HS-5 (cell line): ENCODE measurements around the gene GORASP1.

Source experiments
- DNase-seq: peaks from one replicate; pipeline ENCODE4 v3.0.0-alpha.2; 2012; ENCODE audit warnings: low read depth

The GORASP1 gene

DNA sequence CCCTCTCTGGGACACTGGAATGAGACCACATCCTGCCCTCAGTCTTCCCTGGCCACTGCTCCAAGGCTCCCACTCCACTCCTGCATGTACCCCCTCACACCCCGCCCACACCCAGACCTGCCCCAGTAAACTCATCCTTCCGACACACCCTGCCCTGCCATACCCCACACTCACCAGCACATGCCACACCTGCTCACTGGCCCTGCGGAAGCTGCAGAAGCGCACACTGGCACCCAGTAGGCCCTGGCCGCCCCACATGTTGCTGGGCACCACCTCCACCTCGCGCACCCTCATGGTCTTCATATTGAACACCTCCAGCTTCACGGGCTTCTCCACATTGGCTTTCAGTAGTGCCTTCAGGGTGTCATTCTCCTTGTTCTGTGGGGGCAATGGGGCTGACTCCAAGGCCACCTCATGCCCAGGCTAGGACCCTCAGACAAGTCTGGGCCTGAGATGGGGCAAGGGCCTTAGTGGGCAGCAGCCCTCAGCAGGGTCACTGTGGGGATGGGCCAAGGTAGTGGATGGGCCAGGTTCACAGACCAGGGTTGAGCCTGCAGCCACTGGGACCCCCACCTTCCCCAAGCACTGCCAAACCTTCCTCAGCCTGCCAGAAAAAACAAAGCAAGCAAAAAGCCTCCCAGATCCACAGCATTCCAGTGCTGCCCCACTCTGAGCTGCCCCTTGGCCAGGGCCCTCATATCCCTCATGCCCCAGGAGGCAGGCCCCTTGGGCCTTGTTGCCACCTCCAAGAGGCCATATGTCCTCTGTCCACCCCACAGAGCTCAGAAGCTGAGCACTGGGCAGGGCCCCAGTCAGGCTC is 4.7 kb downstream of the GORASP1 start:
- no peak for DNase-seq

GRCh38 chr3:39101022-39101689 is 6.3 kb downstream of the GORASP1 start:
- no peak for DNase-seq

DNA sequence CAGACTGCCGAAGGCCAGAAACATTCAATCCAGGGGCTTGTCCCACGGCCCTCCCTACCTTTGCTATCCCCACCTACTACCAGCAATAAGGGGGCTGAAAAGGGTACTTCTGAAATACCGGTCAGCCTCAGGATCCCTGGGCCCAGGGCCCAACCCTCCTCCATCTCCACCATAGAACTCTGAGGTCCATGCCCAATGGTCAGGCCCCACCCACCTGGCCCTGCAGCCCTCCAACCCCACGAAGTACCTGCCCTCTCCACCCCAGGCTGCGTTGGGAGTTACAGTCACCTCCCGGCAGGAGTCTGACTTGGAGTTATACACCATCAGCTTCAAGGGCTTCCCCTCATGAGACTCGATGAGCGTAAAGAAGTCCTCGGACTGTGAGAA is 6.9 kb downstream of the GORASP1 start:
- DNase-seq: no peak

- no peak for DNase-seq
Measured at GRCh38 chr3:39099738-39100499, 7.5 kb downstream of the GORASP1 start.

DNA sequence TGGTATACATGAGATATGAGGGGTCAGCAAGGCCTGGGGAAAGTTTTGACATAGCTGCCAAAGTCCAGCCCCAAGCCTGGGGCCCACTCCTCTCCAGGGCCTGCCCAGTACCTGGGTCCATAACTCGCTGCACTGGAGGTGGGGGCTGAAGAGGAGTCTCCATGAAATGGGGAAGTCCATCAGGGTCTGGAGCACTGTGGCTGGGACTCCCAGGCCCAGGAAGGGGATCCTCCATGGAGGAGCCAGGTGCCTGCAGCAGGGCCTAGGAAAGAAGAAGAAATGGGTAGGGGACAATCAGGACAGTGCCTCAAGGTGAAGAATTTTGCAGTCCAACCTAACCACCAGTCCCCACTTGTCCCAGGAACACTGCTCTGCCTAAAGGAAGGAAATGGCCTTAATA is 8.2 kb downstream of the GORASP1 start:
- no peak for DNase-seq

DNA sequence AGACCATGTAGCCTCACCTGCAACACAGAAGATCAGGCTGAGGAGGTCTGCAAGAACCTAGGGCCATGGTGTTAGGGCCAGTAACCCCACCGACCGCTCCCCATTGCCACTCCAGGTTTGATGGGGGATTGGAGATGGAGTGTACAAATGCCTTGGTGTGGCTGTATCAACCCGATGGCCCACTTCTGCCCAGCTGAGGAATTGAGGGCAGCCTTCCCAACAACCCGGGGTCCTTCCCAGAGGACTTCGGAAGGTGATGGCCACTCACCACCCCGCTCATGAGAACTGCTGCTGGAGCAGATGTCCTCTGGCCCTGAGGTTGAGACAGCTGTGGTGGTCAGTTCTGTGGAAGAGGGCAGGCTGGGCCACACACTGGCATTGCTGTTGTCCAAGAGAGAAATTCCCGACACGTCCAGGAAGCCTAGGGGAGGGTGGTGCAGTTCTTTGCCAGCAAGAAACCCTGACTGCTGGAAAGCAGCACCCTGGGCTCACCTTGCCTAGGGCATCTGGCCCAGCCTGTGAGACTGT is 8.9 kb downstream of the GORASP1 start:
- no peak for DNase-seq

DNA sequence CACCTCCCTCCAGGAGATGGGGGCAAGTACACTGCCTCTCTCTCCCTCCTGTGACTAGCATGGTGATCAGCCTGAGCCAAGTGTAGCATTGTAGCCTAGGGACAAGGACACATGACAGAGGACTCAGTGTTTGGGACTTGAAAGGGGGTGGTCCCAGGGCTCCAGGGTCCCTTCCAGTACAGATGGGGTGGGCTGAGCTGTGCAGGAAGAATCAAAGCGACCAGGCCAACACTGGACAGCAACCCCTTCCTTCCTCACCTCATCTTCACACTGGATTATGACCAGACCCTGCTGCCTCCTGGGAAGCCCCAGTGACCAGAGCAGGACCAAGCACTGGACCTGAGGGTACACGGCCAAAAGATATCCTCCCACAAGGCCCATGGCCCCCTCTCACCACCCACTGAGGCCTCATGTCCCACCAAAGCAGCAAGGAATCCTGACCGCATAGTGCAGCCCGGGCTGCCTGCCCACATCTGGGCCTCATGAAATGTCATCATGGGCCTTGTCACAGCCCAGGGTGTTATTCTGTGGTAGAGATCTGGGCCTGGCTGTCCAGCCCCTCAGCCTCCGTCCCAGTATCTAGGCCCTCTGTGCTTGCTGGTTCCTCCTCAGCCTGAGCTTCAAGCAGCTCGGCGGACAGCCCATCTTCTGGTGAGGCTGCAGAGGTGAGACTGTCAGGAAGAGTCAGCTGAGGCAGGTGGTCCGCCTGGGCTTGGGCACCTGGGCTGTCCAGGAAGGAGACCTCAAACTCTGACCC is 9.5 kb downstream of the GORASP1 start:
- no peak for DNase-seq

- DNase-seq: no peak
Measured at GRCh38 chr3:39096775-39097174, 10.7 kb downstream of the GORASP1 start.

- DNase-seq: no peak
Measured at GRCh38 chr3:39095778-39096177, 11.6 kb downstream of the GORASP1 start.

DNA sequence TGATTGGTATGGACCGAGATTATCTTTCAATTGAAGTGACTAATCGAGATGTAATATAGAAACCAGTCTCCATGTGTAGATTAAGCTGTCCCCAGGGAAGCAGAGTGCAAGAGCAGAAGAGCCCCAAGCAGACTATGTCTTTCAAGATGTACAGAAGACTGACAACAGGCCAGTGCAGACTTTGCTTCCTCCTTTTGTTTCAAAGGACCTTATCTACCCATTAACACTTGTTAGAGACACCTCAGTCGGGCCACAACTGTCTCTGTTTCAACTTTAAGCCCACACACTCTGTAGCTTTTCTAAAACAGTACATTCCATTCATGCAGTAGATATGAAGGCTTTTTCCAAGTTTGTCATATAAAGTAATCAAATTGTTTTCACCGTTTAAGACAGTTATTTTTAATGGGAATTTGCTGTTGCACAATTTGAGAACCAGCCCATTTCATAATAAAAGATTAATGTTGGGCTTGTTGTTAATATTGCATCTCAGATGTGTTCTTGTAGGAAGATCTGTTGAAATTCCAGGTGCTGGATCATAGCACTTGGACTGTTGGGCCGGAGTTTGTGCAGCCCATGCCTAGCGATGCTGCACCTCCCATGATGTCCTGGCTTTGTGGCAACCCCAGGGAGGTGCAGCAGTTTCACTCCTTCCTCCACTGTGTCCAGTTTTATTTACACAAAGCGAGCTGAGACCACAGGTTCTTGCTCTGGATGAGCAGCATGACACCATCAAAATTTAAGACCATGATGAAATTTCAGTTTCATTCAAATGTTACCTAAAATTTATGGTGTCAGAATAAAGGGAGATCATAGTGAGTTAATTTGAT is 12.4 kb downstream of the GORASP1 start:
- no peak for DNase-seq

DNA sequence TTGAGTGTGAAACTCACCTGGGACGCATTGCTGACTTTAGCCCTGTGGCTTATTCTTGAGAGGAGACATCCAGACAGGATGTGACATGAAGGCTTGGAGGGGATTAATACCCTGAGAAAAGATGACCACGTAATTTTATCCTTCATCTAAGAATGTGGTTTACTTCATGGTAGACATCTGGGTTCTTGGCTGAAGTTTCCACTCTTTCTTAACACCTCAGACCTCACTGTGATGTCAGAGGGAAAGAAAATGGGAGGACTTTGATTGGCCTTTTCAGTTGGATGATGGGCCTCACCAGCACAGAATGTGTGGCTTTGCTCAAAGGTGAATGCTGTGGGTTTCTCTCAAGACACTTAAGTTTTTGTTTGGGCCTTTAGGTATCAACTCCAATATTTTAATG is 16.5 kb downstream of the GORASP1 start:
- DNase-seq: no peak

GRCh38 chr3:39088889-39089288 is 18.5 kb downstream of the GORASP1 start:
- DNase-seq: no peak

GRCh38 chr3:39088456-39088855 is 19.0 kb downstream of the GORASP1 start:
- no peak for DNase-seq

GRCh38 chr3:39086144-39086543 is 21.3 kb downstream of the GORASP1 start:
- DNase-seq: no peak

DNA sequence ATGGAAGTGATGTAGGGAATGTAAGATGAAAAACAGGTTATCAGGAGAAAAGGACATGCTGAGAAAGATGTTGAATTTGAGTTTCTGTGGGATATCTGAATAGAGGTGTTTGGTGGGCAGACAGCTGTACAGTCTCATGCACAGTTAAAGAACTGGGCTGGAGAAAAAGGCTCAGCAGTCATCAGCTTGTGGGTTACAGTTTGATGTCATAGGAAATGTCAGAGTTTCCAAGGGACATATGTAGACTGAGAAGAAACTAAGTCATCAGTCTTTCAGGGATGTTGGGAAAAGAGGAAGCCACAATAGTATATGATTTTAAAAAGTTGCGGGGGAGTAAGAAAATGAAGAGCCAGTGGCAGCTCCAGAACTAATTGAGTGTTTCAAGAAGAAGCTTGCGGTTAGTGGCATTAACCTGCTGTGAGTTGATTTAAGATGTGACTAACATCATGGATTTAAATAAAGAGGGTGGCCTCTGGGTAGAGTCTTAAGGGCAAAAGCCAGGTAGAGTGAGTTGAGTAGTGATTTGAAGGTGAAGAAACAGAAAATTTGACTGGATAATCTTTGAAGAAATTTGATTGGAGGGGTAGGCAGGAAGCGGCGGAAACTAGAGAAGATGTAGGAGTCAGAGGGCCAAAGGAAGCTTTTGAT is 24.6 kb downstream of the GORASP1 start:
- DNase-seq: no peak

- DNase-seq: no peak
Measured at GRCh38 chr3:39080026-39080425, 27.4 kb downstream of the GORASP1 start.

- no peak for DNase-seq
Measured at GRCh38 chr3:39079530-39079929, 27.9 kb downstream of the GORASP1 start.

DNA sequence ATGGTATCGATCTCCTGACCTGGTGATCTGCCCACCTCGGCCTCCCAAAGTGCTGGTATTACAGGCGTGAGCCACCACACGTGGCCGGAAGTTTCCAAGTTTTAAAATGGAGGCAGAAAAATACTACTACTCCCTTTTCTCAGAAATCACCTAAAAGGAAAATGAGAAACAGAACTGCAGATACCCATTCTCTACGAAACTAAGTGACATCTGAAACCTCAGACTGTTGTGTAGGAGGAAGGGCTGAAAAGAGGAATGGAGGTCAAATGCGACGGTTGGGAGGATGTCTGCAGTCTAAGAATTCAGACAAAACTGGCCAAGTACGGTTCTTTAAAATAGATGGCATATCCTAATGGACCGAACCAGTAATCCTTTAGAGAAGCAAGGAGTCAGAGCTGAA is 31.5 kb downstream of the GORASP1 start:
- DNase-seq: no peak

- no peak for DNase-seq
Measured at GRCh38 chr3:39068556-39068955, 38.9 kb downstream of the GORASP1 start.

DNA sequence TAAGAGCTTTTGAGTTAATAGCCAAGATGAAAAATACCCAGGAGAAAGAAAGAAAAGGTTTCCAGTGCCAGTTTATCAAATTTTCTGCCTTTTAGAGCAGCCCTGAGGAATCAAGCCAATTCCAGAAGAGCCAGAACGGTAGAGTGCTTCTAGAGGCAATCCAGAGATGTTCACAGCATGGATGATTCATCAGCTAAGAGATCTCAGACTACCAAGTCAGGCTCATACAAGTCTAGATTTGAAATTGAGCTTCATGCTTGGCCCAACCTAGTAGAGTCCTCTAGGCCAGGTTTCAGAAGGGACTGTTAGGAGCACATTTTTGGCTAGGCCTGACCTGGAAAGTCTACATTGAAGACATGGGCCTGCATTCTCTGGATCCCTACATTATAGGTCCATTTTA is 40.1 kb downstream of the GORASP1 start:
- no peak for DNase-seq

GRCh38 chr3:39065197-39065596 is 42.2 kb downstream of the GORASP1 start:
- DNase-seq: no peak
